ENCODE measurements around the gene CLDN16. TPM values are rescaled to one million over a fixed set of nuclear protein-coding genes. Genes with fewer than 3 reads are reported as not detected.

The CLDN16 gene
- total and polyA plus RNA-seq, 7 donors: not detected

- H3K4me1 ChIP-seq: no peaks in the 10 kb centered on the region
- WGBS, 3 donors: 73 to 77% (median 74%) methylated on average over 8 of the region's 8 CpGs
These were observed 16.8 kb downstream of the CLDN16 start for GRCh38 chr3:190404715-190405114.

GRCh38 chr3:190414297-190414696 is 26.3 kb downstream of the CLDN16 start:
- DNase-seq (no peak), ATAC-seq (no peak)
- intact Hi-C loops (cut with DNase I): no loop called here
- Histone ChIP-seq H3K27me3 (ENCODE audit: insufficient read depth in 3 of 3, low read length in 2 of 3) (no peaks in the 10 kb centered on the region), H3K4me1 (no peaks in the 10 kb centered on the region), H3K36me3 (ENCODE audit: insufficient read depth in 1 of 2, low read depth in 1 of 2) (no peaks in the 10 kb centered on the region), H3K4me3 (no peak overlapping the region), H3K9me3 (no peaks in the 10 kb centered on the region), H3K27ac (no peak overlapping the region)
- no peak for TF ChIP-seq CTCF (IDR thresholded peaks at IDR 0.05)
- 46 to 56% (median 52%) methylated on average over 3 of the region's 3 CpGs for WGBS, 3 donors

More at GRCh38 chr3:190404715-190405114, 16.8 kb downstream of the CLDN16 start:
- Histone ChIP-seq H3K36me3 (ENCODE audit: insufficient read depth in 1 of 2, low read depth in 1 of 2) (no peaks in the 10 kb centered on the region), H3K27ac (no peak overlapping the region), H3K9me3 (no peaks in the 10 kb centered on the region), H3K4me3 (no peak overlapping the region), H3K27me3 (ENCODE audit: insufficient read depth in 3 of 3, low read length in 2 of 3) (no peaks in the 10 kb centered on the region)
- ATAC-seq (no peak), DNase-seq (no peak)
- no peak for TF ChIP-seq CTCF (IDR thresholded peaks at IDR 0.05)
- intact Hi-C loops (cut with DNase I): no loop called here

GRCh38 chr3:190424108-190424477 is 36.1 kb downstream of the CLDN16 start:
- Histone ChIP-seq H3K27ac (no peak overlapping the region), H3K9me3 (no peaks in the 10 kb centered on the region), H3K4me1 (no peaks in the 10 kb centered on the region), H3K4me3 (no peak overlapping the region), H3K36me3 (ENCODE audit: insufficient read depth in 1 of 2, low read depth in 1 of 2) (no peaks in the 10 kb centered on the region), H3K27me3 (ENCODE audit: insufficient read depth in 3 of 3, low read length in 2 of 3) (peaks cover 0 to 2% (median 0%) of the 10 kb centered on the region in 3 donors)
- DNase-seq (no peak), ATAC-seq (no peak)
- intact Hi-C loops (cut with DNase I): loop anchor here in 1 of 2 donors (10.0 kb wide), 2 partner anchors 199 to 459 kb away; no protein-coding TSS in a partner anchor
- 53 to 66% (median 65%) methylated on average over 2 of the region's 2 CpGs for WGBS, 3 donors
- no peak for TF ChIP-seq CTCF (IDR thresholded peaks at IDR 0.05)

GRCh38 chr3:190424478-190425439 is 36.8 kb downstream of the CLDN16 start:
- H3K4me3 ChIP-seq: no peak overlapping the region
- H3K4me1 ChIP-seq: no peaks in the 10 kb centered on the region
- peak; percentile 25 to 62 for DNase-seq
- no peak overlapping the region for H3K27ac ChIP-seq
- no peaks in the 10 kb centered on the region for H3K36me3 ChIP-seq (ENCODE audit: insufficient read depth in 1 of 2, low read depth in 1 of 2)
- WGBS, 3 donors: 25 to 32% (median 27%) methylated on average over 16 of the region's 16 CpGs
- intact Hi-C loops (cut with DNase I): loop anchor here in 1 of 2 donors (10.0 kb wide), 2 partner anchors 200 to 460 kb away; no protein-coding TSS in a partner anchor
- H3K27me3 ChIP-seq (ENCODE audit: insufficient read depth in 3 of 3, low read length in 2 of 3): peaks cover 0 to 2% (median 0%) of the 10 kb centered on the region in 3 donors
- ATAC-seq: peak in 3 of 4 donors; percentile 27 to 60 (median 42)
- TF ChIP-seq CTCF (IDR thresholded peaks at IDR 0.05): peak; percentile 55
- H3K9me3 ChIP-seq: no peaks in the 10 kb centered on the region

Measured in psoas muscle (tissue), 8 donors.